Right lobe of liver (tissue), 4 donors: Measurements from ENCODE around the gene AHNAK.

Experiments
- POLR2A ChIP-seq: fragments of 450-650 bp; IDR thresholded peaks from one replicate; pipeline ENCODE4 v1.6.1; 2017; ENCODE audit warnings: antibody characterized with exemption, mild to moderate bottlenecking
- TF ChIP-seq, protein P1 (sequence below), 4 donors: fragments of 200-600 bp in 3 of 4; fragments of 450-650 bp in 1 of 4; IDR thresholded peaks; one replicate each; pipeline versions ENCODE4 v1.5.1 to v1.8.0; 2016 to 2022; ENCODE audit warnings: antibody characterized with exemption in 4 of 4, mild to moderate bottlenecking in 2 of 4
- donor health status: DM: no; HTN: no; CAD: no.
- donor health status: DM: no; HTN: no; CAD: no.
- donor health status: DM: no; HTN: yes; CAD: no.

DNA sequence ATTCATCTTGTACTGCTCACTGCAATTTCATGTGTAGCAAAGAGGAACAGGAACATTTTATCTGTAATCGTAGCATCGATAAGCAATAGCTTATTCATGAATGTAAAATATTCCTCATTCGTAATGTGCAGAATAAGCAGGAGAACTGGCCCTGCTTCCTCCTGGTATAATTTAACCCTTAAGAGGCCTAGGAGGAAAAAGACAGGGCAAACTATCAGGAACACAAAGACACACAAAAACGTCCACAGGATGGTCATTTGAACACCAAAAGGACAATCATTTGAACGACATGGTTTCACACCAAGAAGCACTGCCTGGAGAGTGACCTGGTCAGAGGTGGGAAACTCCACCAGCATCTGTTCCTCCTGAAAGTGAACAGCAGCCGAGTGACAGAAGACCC is 63.9 kb downstream of the AHNAK start:
- TF ChIP-seq, protein P1, sequence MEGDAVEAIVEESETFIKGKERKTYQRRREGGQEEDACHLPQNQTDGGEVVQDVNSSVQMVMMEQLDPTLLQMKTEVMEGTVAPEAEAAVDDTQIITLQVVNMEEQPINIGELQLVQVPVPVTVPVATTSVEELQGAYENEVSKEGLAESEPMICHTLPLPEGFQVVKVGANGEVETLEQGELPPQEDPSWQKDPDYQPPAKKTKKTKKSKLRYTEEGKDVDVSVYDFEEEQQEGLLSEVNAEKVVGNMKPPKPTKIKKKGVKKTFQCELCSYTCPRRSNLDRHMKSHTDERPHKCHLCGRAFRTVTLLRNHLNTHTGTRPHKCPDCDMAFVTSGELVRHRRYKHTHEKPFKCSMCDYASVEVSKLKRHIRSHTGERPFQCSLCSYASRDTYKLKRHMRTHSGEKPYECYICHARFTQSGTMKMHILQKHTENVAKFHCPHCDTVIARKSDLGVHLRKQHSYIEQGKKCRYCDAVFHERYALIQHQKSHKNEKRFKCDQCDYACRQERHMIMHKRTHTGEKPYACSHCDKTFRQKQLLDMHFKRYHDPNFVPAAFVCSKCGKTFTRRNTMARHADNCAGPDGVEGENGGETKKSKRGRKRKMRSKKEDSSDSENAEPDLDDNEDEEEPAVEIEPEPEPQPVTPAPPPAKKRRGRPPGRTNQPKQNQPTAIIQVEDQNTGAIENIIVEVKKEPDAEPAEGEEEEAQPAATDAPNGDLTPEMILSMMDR (IDR thresholded peaks at IDR 0.05): no peak
- no peak for TF ChIP-seq POLR2A
